ENCODE measurements around the gene EIPR1.

EIPR1 gene

GRCh38 chr2:3265471-3265870, 112.1 kb downstream of the EIPR1 start:
- no peak for DNase-seq

GRCh38 chr2:3264010-3264744, 113.4 kb downstream of the EIPR1 start:
- DNase-seq = no peak

GRCh38 chr2:3263487-3263886, 114.1 kb downstream of the EIPR1 start:
- no peak for DNase-seq

GRCh38 chr2:3262437-3263388, 114.9 kb downstream of the EIPR1 start:
- DNase-seq = no peak

- no peak for DNase-seq
Observed at GRCh38 chr2:3261511-3261910, 116.1 kb downstream of the EIPR1 start.

- DNase-seq = no peak
Observed at GRCh38 chr2:3260959-3261358, 116.7 kb downstream of the EIPR1 start.

- DNase-seq = no peak
Observed at GRCh38 chr2:3257826-3258225, 119.8 kb downstream of the EIPR1 start.

- no peak for DNase-seq
Observed at GRCh38 chr2:3257166-3257565, 120.5 kb downstream of the EIPR1 start.

- DNase-seq = no peak
Observed at GRCh38 chr2:3256605-3257004, 121.0 kb downstream of the EIPR1 start.

GRCh38 chr2:3256157-3256556, 121.5 kb downstream of the EIPR1 start:
- DNase-seq = no peak

- no peak for DNase-seq
Observed at GRCh38 chr2:3254442-3254941, 123.1 kb downstream of the EIPR1 start.

GRCh38 chr2:3253913-3254441, 123.6 kb downstream of the EIPR1 start:
- DNase-seq = no peak

GRCh38 chr2:3251946-3252345, 125.7 kb downstream of the EIPR1 start:
- no peak for DNase-seq

GRCh38 chr2:3249476-3249962, 128.1 kb downstream of the EIPR1 start:
- DNase-seq = no peak

GRCh38 chr2:3248754-3249475, 128.7 kb downstream of the EIPR1 start:
- DNase-seq = no peak

GRCh38 chr2:3246928-3247714, 130.5 kb downstream of the EIPR1 start:
- no peak for DNase-seq

- no peak for DNase-seq
Observed at GRCh38 chr2:3246406-3246805, 131.2 kb downstream of the EIPR1 start.

GRCh38 chr2:3244486-3244885, 133.1 kb downstream of the EIPR1 start:
- no peak for DNase-seq

- DNase-seq = no peak
Observed at GRCh38 chr2:3243804-3244203, 133.8 kb downstream of the EIPR1 start.

- peak; percentile 61 for DNase-seq
Observed at GRCh38 chr2:3242747-3243369, 134.8 kb downstream of the EIPR1 start.

Data from CD4-positive, alpha-beta T cell treated with Interleukin-10 for 1 hour (primary cell).